H9 (cell line): ENCODE measurements around the gene CAMSAP2. TPM values are rescaled to one million over a fixed set of nuclear protein-coding genes. Genes with fewer than 3 reads are reported as not detected.

Experiments used
- DNase-seq: peaks from one replicate; pipeline ENCODE4 v3.0.0-alpha.2; 2017
- H2AFZ ChIP-seq: one replicate; pipeline ENCODE4 v1.6.1; 2013; ENCODE audit warnings: mild to moderate bottlenecking, low read length, control low read depth, moderate library complexity
- H2AK5ac ChIP-seq: 2 replicates; pipeline ENCODE4 v1.6.1; 2013; ENCODE audit warnings: low read length, control low read depth, mixed read lengths; ENCODE audit not compliant: insufficient read length
- H2BK120ac ChIP-seq: one replicate; pipeline ENCODE4 v1.6.1; 2013; ENCODE audit warnings: low read depth, mild to moderate bottlenecking, low read length, control low read depth, inconsistent platforms; ENCODE audit not compliant: poor library complexity, severe bottlenecking
- H2BK12ac ChIP-seq: 2 replicates; pipeline ENCODE4 v1.6.1; 2013; ENCODE audit warnings: low read length, control low read depth, mixed read lengths, low read depth; ENCODE audit not compliant: insufficient read length
- H2BK15ac ChIP-seq: 2 replicates; pipeline ENCODE4 v1.6.1; 2013; ENCODE audit warnings: low read depth, low read length, control low read depth
- H2BK20ac ChIP-seq: one replicate; pipeline ENCODE4 v1.6.1; 2013; ENCODE audit warnings: low read depth, mild to moderate bottlenecking, low read length, control low read depth, inconsistent platforms; ENCODE audit not compliant: poor library complexity, severe bottlenecking
- H2BK5ac ChIP-seq: 2 replicates; pipeline ENCODE4 v1.6.1; 2013; ENCODE audit warnings: low read length, control low read depth, mixed read lengths; ENCODE audit not compliant: insufficient read length
- H3K14ac ChIP-seq: 2 replicates; pipeline ENCODE4 v1.6.1; 2013; ENCODE audit warnings: low read length, control low read depth; ENCODE audit not compliant: insufficient read depth
- H3K18ac ChIP-seq: 2 replicates; pipeline ENCODE4 v1.6.1; 2013; ENCODE audit warnings: low read depth, mild to moderate bottlenecking, mixed read lengths, low read length, control low read depth; ENCODE audit not compliant: insufficient read length
- H3K23ac ChIP-seq: 2 replicates; pipeline ENCODE4 v1.6.1; 2013; ENCODE audit warnings: low read length, control low read depth, mixed read lengths, low read depth; ENCODE audit not compliant: insufficient read length
- H3K23me2 ChIP-seq: 2 replicates; pipeline ENCODE4 v1.6.1; 2013; ENCODE audit warnings: low read depth, mild to moderate bottlenecking, mixed read lengths, low read length, control low read depth; ENCODE audit not compliant: insufficient read length, poor library complexity, severe bottlenecking
- H3K27ac ChIP-seq: 2 replicates; pipeline ENCODE4 v1.5.1; 2013; ENCODE audit warnings: low read length, control low read depth, mixed read lengths, low read depth; ENCODE audit not compliant: insufficient read length
- H3K27me3 ChIP-seq: 2 replicates; pipeline ENCODE4 v1.6.1; 2013; ENCODE audit warnings: low read length, control low read depth, inconsistent platforms; ENCODE audit not compliant: insufficient read depth
- H3K4ac ChIP-seq: 2 replicates; pipeline ENCODE4 v1.6.1; 2013; ENCODE audit warnings: low read depth, mild to moderate bottlenecking, control low read depth, inconsistent platforms, low read length, moderate library complexity
- H3K4me1 ChIP-seq: 2 replicates; pipeline ENCODE4 v1.6.1; 2013; ENCODE audit warnings: low read length, control low read depth, inconsistent platforms; ENCODE audit not compliant: insufficient read depth
- H3K4me2 ChIP-seq: 2 replicates; pipeline ENCODE4 v1.6.1; 2013; ENCODE audit warnings: low read length, control low read depth, mixed read lengths; ENCODE audit not compliant: insufficient read length, insufficient read depth
- H3K56ac ChIP-seq: 2 replicates; pipeline ENCODE4 v1.6.1; 2013; ENCODE audit warnings: low read depth, mild to moderate bottlenecking, mixed read lengths, low read length, control low read depth; ENCODE audit not compliant: insufficient read length
- H3K79me1 ChIP-seq: 2 replicates; pipeline ENCODE4 v1.6.1; 2013; ENCODE audit warnings: low read depth, mild to moderate bottlenecking, moderate library complexity, low read length, control low read depth, inconsistent platforms; ENCODE audit not compliant: insufficient read depth, poor library complexity, severe bottlenecking
- H3K79me2 ChIP-seq: 2 replicates; pipeline ENCODE4 v1.6.1; 2013; ENCODE audit warnings: low read length, control low read depth, inconsistent platforms; ENCODE audit not compliant: insufficient read depth
- H3K9ac ChIP-seq: 2 replicates; pipeline ENCODE4 v1.6.1; 2013; ENCODE audit warnings: low read length, control low read depth, mixed read lengths; ENCODE audit not compliant: insufficient read length; ENCODE audit errors: extremely low read depth
- H3K9me3 ChIP-seq: one replicate; pipeline ENCODE4 v1.6.1; 2013; ENCODE audit warnings: low read depth, low read length, inconsistent platforms; ENCODE audit not compliant: control insufficient read depth
- H3T11ph ChIP-seq: one replicate; pipeline ENCODE4 v1.6.1; 2013; ENCODE audit warnings: mild to moderate bottlenecking, low read length, control low read depth, inconsistent platforms
- H4K20me1 ChIP-seq: one replicate; pipeline ENCODE4 v1.6.1; 2013; ENCODE audit not compliant: control insufficient read depth, insufficient read length, insufficient read depth
- H4K5ac ChIP-seq: 2 replicates; pipeline ENCODE4 v1.6.1; 2013; ENCODE audit warnings: low read depth, mild to moderate bottlenecking, mixed read lengths, low read length, control low read depth; ENCODE audit not compliant: insufficient read length
- H4K8ac ChIP-seq: replicated peaks from 2 replicates; pipeline ENCODE4 v1.6.1; 2013; ENCODE audit warnings: low read length, control low read depth, mixed read lengths, low read depth; ENCODE audit not compliant: insufficient read length
- H4K91ac ChIP-seq: 2 replicates; pipeline ENCODE4 v1.6.1; 2013; ENCODE audit warnings: low read depth, mild to moderate bottlenecking, moderate library complexity, mixed read lengths, low read length, control low read depth; ENCODE audit not compliant: insufficient read length
- H3K27ac Mint-ChIP-seq, 3 experiments: 2 replicates in 2 of 3; 3 replicates in 1 of 3; pipeline ENCODE4 v1.8.0; 2020 to 2021; ENCODE audit warnings: mixed read lengths in 3 of 3, mild to moderate bottlenecking in 1 of 3, moderate library complexity in 1 of 3
- H3K27me3 Mint-ChIP-seq: 2 replicates; pipeline ENCODE4 v1.8.0; 2021; ENCODE audit warnings: low read depth, mild to moderate bottlenecking, moderate library complexity, mixed read lengths
- H3K36me3 Mint-ChIP-seq, 3 experiments: 2 replicates in 2 of 3; 3 replicates in 1 of 3; pipeline ENCODE4 v1.8.0; 2020 to 2021; ENCODE audit warnings: low read depth in 3 of 3, mixed read lengths in 3 of 3; ENCODE audit not compliant: insufficient read depth in 1 of 3
- H3K4me1 Mint-ChIP-seq, 2 experiments: 2 replicates each; pipeline ENCODE4 v1.8.0; 2020; ENCODE audit warnings: mixed read lengths in 2 of 2
- H3K4me3 Mint-ChIP-seq, 2 experiments: 2 replicates in 1 of 2; 3 replicates in 1 of 2; pipeline ENCODE4 v1.8.0; 2020 to 2021; ENCODE audit warnings: mild to moderate bottlenecking in 2 of 2, mixed read lengths in 2 of 2, moderate library complexity in 1 of 2
- H3K9me3 Mint-ChIP-seq, 2 experiments: 2 replicates in 1 of 2; 3 replicates in 1 of 2; pipeline ENCODE4 v1.8.0; 2020; ENCODE audit warnings: mild to moderate bottlenecking in 2 of 2, mixed read lengths in 2 of 2, moderate library complexity in 1 of 2
- CTCF ChIP-seq: fragments of 200-600 bp; sonication (generic); conservative IDR thresholded peaks from 3 replicates; pipeline ENCODE4 v1.8.0; 2021; ENCODE audit warnings: antibody characterized with exemption, mild to moderate bottlenecking
- WGBS: extraction: QIAGEN DNeasy Blood & Tissue Kit; methylation state at CpG from one replicate; pipeline ENCODE4 v1.1.7; 2013; ENCODE audit warnings: missing lambda C conversion rate, low lambda C conversion rate, mixed read lengths; ENCODE audit not compliant: insufficient read length; ENCODE audit errors: extremely low coverage; 5-methylcytosine and 5-hydroxymethylcytosine counted together
- total RNA-seq: library from RNA; stranded (reverse); gene quantifications from 2 replicates; pipeline ENCODE4 v1.2.1, GENCODE V29; 2021

Gene CAMSAP2
- total RNA-seq, 1 experiment from 2014 or later: 33.7 TPM

GRCh38 chr1:200733907-200734306, 4.8 kb upstream of the CAMSAP2 start:
- no peak overlapping the region for H2BK12ac ChIP-seq
- no peak overlapping the region for H4K5ac ChIP-seq
- H3K23me2 ChIP-seq: peaks cover 4% of the 10 kb centered on the region
- no peaks in the 10 kb centered on the region for H3K79me2 ChIP-seq
- no peak for DNase-seq
- no peak overlapping the region for H3K56ac ChIP-seq
- Mint-ChIP-seq H3K27me3 (peaks cover 19% of the 10 kb centered on the region), H3K4me3 (no peak overlapping the region), H3K36me3 (no peaks in the 10 kb centered on the region; a peak in 1 of 7 replicates), H3K27ac (no peak overlapping the region), H3K4me1 (peaks cover 16 to 26% of the 10 kb centered on the region in 2 experiments), H3K9me3 (no peaks in the 10 kb centered on the region)
- H3K79me1 ChIP-seq: no peaks in the 10 kb centered on the region
- H3K4me1 ChIP-seq: peaks cover 8% of the 10 kb centered on the region; the same call in 1 of the 2 replicates
- no peak overlapping the region for H3T11ph ChIP-seq
- no peak overlapping the region for H3K18ac ChIP-seq
- no peak overlapping the region for H3K4me2 ChIP-seq
- no peak for TF ChIP-seq CTCF
- no peak overlapping the region for H4K8ac ChIP-seq
- no peak overlapping the region for H2BK15ac ChIP-seq
- no peak overlapping the region for H2BK20ac ChIP-seq
- H3K9me3 ChIP-seq: no peaks in the 10 kb centered on the region
- no peak overlapping the region for H3K27ac ChIP-seq
- no peaks in the 10 kb centered on the region for H3K27me3 ChIP-seq
- no peak overlapping the region for H3K14ac ChIP-seq
- H2BK5ac ChIP-seq: no peak overlapping the region
- H3K23ac ChIP-seq: no peak overlapping the region
- H3K9ac ChIP-seq: no peak overlapping the region
- no peak overlapping the region for H2BK120ac ChIP-seq
- no peaks in the 10 kb centered on the region for H4K20me1 ChIP-seq
- H3K4ac ChIP-seq: no peak overlapping the region
- WGBS: no CpG with 5 or more reads among the region's 6 CpGs
- H2AK5ac ChIP-seq: no peak overlapping the region
- no peak overlapping the region for H2AFZ ChIP-seq
- no peak overlapping the region for H4K91ac ChIP-seq
